Endodermal cell (in vitro differentiated cells): Measurements from ENCODE around the gene SMIM38. TPM values are rescaled to one million over a fixed set of nuclear protein-coding genes. Genes with fewer than 3 reads are reported as not detected.

Experiments
- DNase-seq: peaks from one replicate; pipeline ENCODE4 v3.0.0-alpha.2; 2017
- H3K27ac ChIP-seq: 2 replicates; pipeline ENCODE4 v1.5.1; 2013; ENCODE audit warnings: mild to moderate bottlenecking, low read depth, low read length, moderate library complexity
- H3K27me3 ChIP-seq: 2 replicates; pipeline ENCODE4 v1.6.1; 2013; ENCODE audit warnings: mild to moderate bottlenecking, low read length, moderate library complexity; ENCODE audit not compliant: insufficient read depth, control insufficient read depth, poor library complexity, severe bottlenecking
- H3K36me3 ChIP-seq: 2 replicates; pipeline ENCODE4 v1.7.0; 2013; ENCODE audit warnings: mild to moderate bottlenecking, low read length, moderate library complexity; ENCODE audit not compliant: control insufficient read depth, insufficient read depth
- H3K4me1 ChIP-seq: one replicate; pipeline ENCODE4 v1.7.0; 2013; ENCODE audit warnings: low read length; ENCODE audit not compliant: control insufficient read depth, insufficient read depth
- H3K4me3 ChIP-seq: 2 replicates; pipeline ENCODE4 v1.5.1; 2013; ENCODE audit warnings: mild to moderate bottlenecking, low read length, moderate library complexity
- H3K9ac ChIP-seq: 2 replicates; pipeline ENCODE4 v1.6.1; 2013; ENCODE audit warnings: mild to moderate bottlenecking, low read length, moderate library complexity; ENCODE audit not compliant: poor library complexity, severe bottlenecking; ENCODE audit errors: extremely low read depth
- H3K9me3 ChIP-seq: 2 replicates; pipeline ENCODE4 v1.6.1; 2013; ENCODE audit warnings: mild to moderate bottlenecking, low read length, moderate library complexity; ENCODE audit not compliant: control insufficient read depth
- H3K27ac Mint-ChIP-seq: 2 replicates; pipeline ENCODE4 v1.8.0; 2020; ENCODE audit warnings: mixed read lengths
- H3K27me3 Mint-ChIP-seq: 2 replicates; pipeline ENCODE4 v1.8.0; 2021; ENCODE audit warnings: mild to moderate bottlenecking, mixed read lengths; ENCODE audit not compliant: insufficient read depth
- H3K36me3 Mint-ChIP-seq: 2 replicates; pipeline ENCODE4 v1.8.0; 2020; ENCODE audit warnings: low read depth, mixed read lengths
- H3K4me1 Mint-ChIP-seq: 2 replicates; pipeline ENCODE4 v1.8.0; 2020; ENCODE audit warnings: mixed read lengths
- H3K4me3 Mint-ChIP-seq: 2 replicates; pipeline ENCODE4 v1.8.0; 2020; ENCODE audit warnings: mild to moderate bottlenecking, moderate library complexity, mixed read lengths
- H3K9me3 Mint-ChIP-seq: 2 replicates; pipeline ENCODE4 v1.8.0; 2020; ENCODE audit warnings: mild to moderate bottlenecking, mixed read lengths
- WGBS, 2 experiments: methylation state at CpG; one replicate each; pipeline versions ENCODE4 v1.1.5 to v1.1.7; 2013; ENCODE audit warnings: missing lambda C conversion rate in 2 of 2, mixed read lengths in 1 of 2; ENCODE audit not compliant: insufficient coverage in 1 of 2, insufficient read length in 1 of 2; 5-methylcytosine and 5-hydroxymethylcytosine counted together
- total RNA-seq, 2 donors: library from RNA; stranded (reverse); fragmentation: NEBNext Ultra II Directional in 1 of 2; extraction: Animal tissue kit (Norgen Biotek cat#: 25700) in 1 of 2; gene quantifications; 2 replicates in 1 of 2; 3 replicates in 1 of 2; pipeline ENCODE4 v1.2.1, GENCODE V29; 2021
- TF ChIP-seq, protein P1 (sequence below): fragments of 200-600 bp; sonication (generic); conservative IDR thresholded peaks from 2 replicates; pipeline ENCODE4 v1.5.0; 2021; ENCODE audit warnings: antibody characterized with exemption, mild to moderate bottlenecking

The SMIM38 gene
- total RNA-seq, 2 donors from 2014 or later, result 0.20 to 0.64 TPM

DNA sequence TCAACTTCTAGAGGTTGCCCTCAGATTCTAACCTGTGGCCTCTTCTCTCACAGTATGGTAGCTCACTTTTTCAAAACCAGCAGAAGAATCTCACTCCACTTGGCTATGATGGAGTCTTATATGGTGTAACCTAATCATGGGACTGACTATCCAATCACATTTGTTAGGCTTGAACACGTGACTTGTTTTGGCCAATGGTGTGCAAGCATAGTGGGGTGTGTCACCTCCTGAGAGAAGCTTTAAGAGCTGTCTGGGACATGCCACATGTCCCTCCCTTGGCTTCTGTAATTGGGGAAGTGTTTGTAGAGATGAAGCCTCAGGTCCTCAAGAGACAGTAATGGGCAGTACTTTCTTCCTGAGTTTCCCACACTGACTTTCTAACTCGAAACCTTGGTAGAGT lies 12.8 kb upstream of the SMIM38 start:
- DNase-seq, result no peak
- TF ChIP-seq, protein P1, sequence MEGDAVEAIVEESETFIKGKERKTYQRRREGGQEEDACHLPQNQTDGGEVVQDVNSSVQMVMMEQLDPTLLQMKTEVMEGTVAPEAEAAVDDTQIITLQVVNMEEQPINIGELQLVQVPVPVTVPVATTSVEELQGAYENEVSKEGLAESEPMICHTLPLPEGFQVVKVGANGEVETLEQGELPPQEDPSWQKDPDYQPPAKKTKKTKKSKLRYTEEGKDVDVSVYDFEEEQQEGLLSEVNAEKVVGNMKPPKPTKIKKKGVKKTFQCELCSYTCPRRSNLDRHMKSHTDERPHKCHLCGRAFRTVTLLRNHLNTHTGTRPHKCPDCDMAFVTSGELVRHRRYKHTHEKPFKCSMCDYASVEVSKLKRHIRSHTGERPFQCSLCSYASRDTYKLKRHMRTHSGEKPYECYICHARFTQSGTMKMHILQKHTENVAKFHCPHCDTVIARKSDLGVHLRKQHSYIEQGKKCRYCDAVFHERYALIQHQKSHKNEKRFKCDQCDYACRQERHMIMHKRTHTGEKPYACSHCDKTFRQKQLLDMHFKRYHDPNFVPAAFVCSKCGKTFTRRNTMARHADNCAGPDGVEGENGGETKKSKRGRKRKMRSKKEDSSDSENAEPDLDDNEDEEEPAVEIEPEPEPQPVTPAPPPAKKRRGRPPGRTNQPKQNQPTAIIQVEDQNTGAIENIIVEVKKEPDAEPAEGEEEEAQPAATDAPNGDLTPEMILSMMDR, result no peak
- Mint-ChIP-seq H3K27ac (no peak overlapping the region), H3K27me3 (no peaks in the 10 kb centered on the region), H3K4me3 (no peak overlapping the region), H3K4me1 (peaks cover 4% of the 10 kb centered on the region), H3K36me3 (no peaks in the 10 kb centered on the region), H3K9me3 (peaks cover 12% of the 10 kb centered on the region)
- H3K9me3 ChIP-seq, result peaks cover 18% of the 10 kb centered on the region
- 94 to 100% methylated on average over 1 to 2 of the region's 2 CpGs for WGBS, 2 experiments
- H3K27ac ChIP-seq, result no peak overlapping the region
- no peaks in the 10 kb centered on the region for H3K27me3 ChIP-seq
- H3K9ac ChIP-seq, result no peak overlapping the region
- H3K4me1 ChIP-seq, result no peaks in the 10 kb centered on the region
- no peaks in the 10 kb centered on the region for H3K36me3 ChIP-seq
- no peak overlapping the region for H3K4me3 ChIP-seq

GRCh38 chr11:69144316-69145049 lies 11.3 kb upstream of the SMIM38 start:
- Mint-ChIP-seq H3K4me1 (no peaks in the 10 kb centered on the region), H3K27me3 (peaks cover 2% of the 10 kb centered on the region), H3K27ac (no peak overlapping the region), H3K36me3 (no peaks in the 10 kb centered on the region), H3K4me3 (no peak overlapping the region), H3K9me3 (peaks cover 24% of the 10 kb centered on the region)
- TF ChIP-seq, protein P1, result no peak
- 74 to 76% methylated on average over 5 to 7 of the region's 7 CpGs for WGBS, 2 experiments
- DNase-seq, result no peak
- H3K27me3 ChIP-seq, result no peaks in the 10 kb centered on the region
- H3K36me3 ChIP-seq, result no peaks in the 10 kb centered on the region
- H3K9me3 ChIP-seq, result peaks cover 18% of the 10 kb centered on the region
- H3K9ac ChIP-seq, result no peak overlapping the region
- no peak overlapping the region for H3K27ac ChIP-seq
- H3K4me3 ChIP-seq, result no peak overlapping the region
- no peaks in the 10 kb centered on the region for H3K4me1 ChIP-seq

DNA sequence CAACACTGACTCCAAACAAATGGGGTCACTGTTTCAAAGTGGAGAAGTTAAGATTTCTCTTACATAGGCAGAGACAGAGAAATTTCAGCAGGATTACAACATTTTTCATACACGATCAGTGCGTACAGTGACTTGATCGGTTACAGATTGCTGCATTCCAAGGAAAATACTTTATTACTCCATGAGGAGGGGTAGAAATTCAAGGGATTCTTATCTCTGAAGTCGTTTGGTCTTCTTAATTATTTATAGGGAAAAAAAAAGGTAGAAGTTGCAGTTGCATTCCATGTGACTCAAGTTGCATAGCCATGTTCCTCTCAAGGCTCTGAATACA lies 10.7 kb upstream of the SMIM38 start:
- no peaks in the 10 kb centered on the region for H3K4me1 Mint-ChIP-seq
- H3K27me3 ChIP-seq, result no peaks in the 10 kb centered on the region
- H3K9me3 ChIP-seq, result peaks cover 20% of the 10 kb centered on the region
- WGBS, 2 experiments, result 91 to 100% methylated on average over 2 to 4 of the region's 4 CpGs
- H3K36me3 Mint-ChIP-seq, result peaks cover under 1% of the 10 kb centered on the region
- H3K27ac Mint-ChIP-seq, result no peak overlapping the region
- TF ChIP-seq, protein P1, result no peak
- H3K9me3 Mint-ChIP-seq, result peaks cover 26% of the 10 kb centered on the region
- no peak overlapping the region for H3K9ac ChIP-seq
- no peak for DNase-seq
- no peaks in the 10 kb centered on the region for H3K36me3 ChIP-seq
- H3K4me1 ChIP-seq, result no peaks in the 10 kb centered on the region
- no peak overlapping the region for H3K4me3 Mint-ChIP-seq
- peaks cover 2% of the 10 kb centered on the region for H3K27me3 Mint-ChIP-seq
- no peak overlapping the region for H3K4me3 ChIP-seq
- no peak overlapping the region for H3K27ac ChIP-seq
